Lung (tissue), 12 donors: ENCODE data around the gene TC2N. TPM values are rescaled to one million over a fixed set of nuclear protein-coding genes. Genes with fewer than 3 reads are reported as not detected.
"Not testable (repeated sequence)": the region's sequence is repeated elsewhere in the genome, so short reads cannot be mapped to it uniquely, and the experiment has no call there.

Source experiments
- ATAC-seq: fragments of 200-7000 bp; cut with Tn5 transposase; one replicate; pipeline ENCODE4 v1.9.1; 2020; ENCODE audit warnings: moderate number of reproducible peaks; ENCODE audit not compliant: insufficient read depth, low FRiP score
- DNase-seq, 3 donors: peaks; one replicate each; pipeline ENCODE4 v3.0.0-alpha.2; 2013 to 2017
- H3K27ac ChIP-seq, 2 donors: one replicate each; pipeline ENCODE4 v1.5.1; 2013; ENCODE audit warnings: mild to moderate bottlenecking in 2 of 2, moderate library complexity in 2 of 2, control low read depth in 1 of 2, inconsistent platforms in 1 of 2, low read depth in 1 of 2, low read length in 1 of 2
- H3K27me3 ChIP-seq, 3 donors: one replicate each; pipeline ENCODE4 v1.5.1; 2013; ENCODE audit warnings: low read length in 2 of 3; ENCODE audit not compliant: control insufficient read depth in 3 of 3, insufficient read depth in 3 of 3
- H3K36me3 ChIP-seq, 4 donors: one replicate each; pipeline ENCODE4 v1.5.1; 2013; ENCODE audit warnings: low read length in 4 of 4, mild to moderate bottlenecking in 1 of 4, moderate library complexity in 1 of 4; ENCODE audit not compliant: control insufficient read depth in 4 of 4, insufficient read depth in 4 of 4
- H3K4me1 ChIP-seq, 5 donors: one replicate each; pipeline ENCODE4 v1.5.1; 2013; ENCODE audit warnings: low read length in 5 of 5, mild to moderate bottlenecking in 2 of 5, moderate library complexity in 1 of 5; ENCODE audit not compliant: control insufficient read depth in 5 of 5, insufficient read depth in 5 of 5
- H3K4me3 ChIP-seq: one replicate; pipeline ENCODE4 v1.5.1; 2013; ENCODE audit warnings: mild to moderate bottlenecking, control low read depth, moderate library complexity
- H3K9ac ChIP-seq, 2 donors: one replicate each; pipeline ENCODE4 v1.5.1; 2013; ENCODE audit warnings: low read length in 2 of 2, control low read depth in 1 of 2; ENCODE audit not compliant: insufficient read depth in 1 of 2
- H3K9me3 ChIP-seq, 4 donors: one replicate each; pipeline ENCODE4 v1.5.1; 2013; ENCODE audit warnings: low read length in 3 of 4, mild to moderate bottlenecking in 1 of 4, moderate library complexity in 1 of 4; ENCODE audit not compliant: control insufficient read depth in 4 of 4, insufficient read depth in 3 of 4
- CTCF ChIP-seq: IDR thresholded peaks from 2 replicates; pipeline ENCODE4 v1.5.1; 2012; ENCODE audit warnings: mild to moderate bottlenecking; ENCODE audit errors: control extremely low read depth, extremely low read depth
- WGBS, 2 donors: extraction: QIAGEN DNeasy Blood & Tissue Kit; methylation state at CpG; one replicate each; pipeline ENCODE4 v1.1.7; 2013; 5-methylcytosine and 5-hydroxymethylcytosine counted together
- polyA plus RNA-seq, 2 donors: library from polyadenylated mRNA; stranded (reverse); fragments of 200-250 nt; gene quantifications; one replicate each; pipeline ENCODE4 v1.2.1, GENCODE V29; 2013
- total RNA-seq, 2 donors: library from RNA; depleted of rRNA in 1 of 2; stranded (reverse); fragments of >200 nt in 1 of 2; gene quantifications; one replicate each; pipeline ENCODE4 v1.2.1, GENCODE V29; 2014 to 2021
- donor health status: control.
- donor health status: control.
- donor health status: Bipolar disorder and iron deficiency.
- donor health status: healthy.
- donor health status: DM: yes; HTN: yes; CAD: no.

The TC2N gene
- total and polyA plus RNA-seq, 4 donors: 20.4 to 128 (median 43.9) TPM

DNA sequence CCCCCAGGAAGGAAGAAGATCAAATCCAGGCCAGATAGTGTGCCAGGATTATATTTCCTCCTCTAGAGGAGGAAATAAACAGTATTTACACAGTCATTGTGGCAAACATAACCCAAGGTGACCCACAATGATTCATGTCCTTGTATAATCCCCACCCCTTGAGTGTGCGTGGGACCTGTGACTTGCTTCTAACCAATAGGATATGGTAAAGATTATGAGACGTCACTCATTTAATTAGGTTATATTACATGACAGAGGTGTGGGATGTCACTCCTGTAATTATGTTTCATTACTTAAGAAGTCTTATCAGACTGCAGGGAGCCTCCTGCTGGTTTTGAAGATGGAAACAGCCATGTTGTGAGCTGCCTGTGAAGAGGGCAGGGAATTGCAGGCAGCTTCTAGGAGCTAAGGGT, 123.3 kb downstream of the TC2N start:
- H3K27me3 ChIP-seq: no peaks in the 10 kb centered on the region
- H3K9me3 ChIP-seq: no peaks in the 10 kb centered on the region
- H3K9ac ChIP-seq: no peak overlapping the region
- no peak for TF ChIP-seq CTCF
- no peak overlapping the region for H3K27ac ChIP-seq
- whole genome bisulfite sequencing, 2 donors: 52 to 56% methylated on average over 2 of the region's 2 CpGs
- no peaks in the 10 kb centered on the region for H3K36me3 ChIP-seq
- H3K4me3 ChIP-seq: no peak overlapping the region
- DNase-seq (peak in 1 of 3 donors; percentile 5), ATAC-seq (peak; percentile 76)
- H3K4me1 ChIP-seq: peaks cover 0 to 3% (median 0%) of the 10 kb centered on the region in 5 donors

DNA sequence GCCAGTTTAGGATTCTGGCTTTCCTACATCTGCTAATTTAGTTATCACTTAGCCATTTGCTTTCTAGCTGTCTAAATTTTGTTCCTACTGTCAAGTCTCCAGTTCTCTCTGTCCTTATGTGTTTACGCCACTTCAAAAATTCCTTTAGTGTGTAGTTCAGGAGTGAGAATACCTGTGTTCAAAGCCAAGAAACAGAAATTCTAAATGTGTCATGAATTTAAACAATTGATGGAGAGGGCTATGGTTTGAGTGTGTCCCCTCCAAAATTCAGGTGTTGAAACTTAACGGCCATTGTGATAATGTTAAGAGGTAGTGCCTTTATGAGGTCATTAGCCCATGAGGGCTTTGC, 124.1 kb downstream of the TC2N start:
- H3K4me1 ChIP-seq: peaks cover 0 to 3% (median 0%) of the 10 kb centered on the region in 5 donors
- no peak for TF ChIP-seq CTCF
- H3K27ac ChIP-seq: peak overlapping the region in 1 of 2 donors; percentile 40
- H3K36me3 ChIP-seq: no peaks in the 10 kb centered on the region
- 71 to 80% methylated on average over 2 of the region's 2 CpGs for WGBS, 2 donors
- H3K4me3 ChIP-seq: no peak overlapping the region
- no peak for ATAC-seq
- no peak for DNase-seq
- no peaks in the 10 kb centered on the region for H3K9me3 ChIP-seq
- H3K27me3 ChIP-seq: no peaks in the 10 kb centered on the region
- no peak overlapping the region for H3K9ac ChIP-seq

DNA sequence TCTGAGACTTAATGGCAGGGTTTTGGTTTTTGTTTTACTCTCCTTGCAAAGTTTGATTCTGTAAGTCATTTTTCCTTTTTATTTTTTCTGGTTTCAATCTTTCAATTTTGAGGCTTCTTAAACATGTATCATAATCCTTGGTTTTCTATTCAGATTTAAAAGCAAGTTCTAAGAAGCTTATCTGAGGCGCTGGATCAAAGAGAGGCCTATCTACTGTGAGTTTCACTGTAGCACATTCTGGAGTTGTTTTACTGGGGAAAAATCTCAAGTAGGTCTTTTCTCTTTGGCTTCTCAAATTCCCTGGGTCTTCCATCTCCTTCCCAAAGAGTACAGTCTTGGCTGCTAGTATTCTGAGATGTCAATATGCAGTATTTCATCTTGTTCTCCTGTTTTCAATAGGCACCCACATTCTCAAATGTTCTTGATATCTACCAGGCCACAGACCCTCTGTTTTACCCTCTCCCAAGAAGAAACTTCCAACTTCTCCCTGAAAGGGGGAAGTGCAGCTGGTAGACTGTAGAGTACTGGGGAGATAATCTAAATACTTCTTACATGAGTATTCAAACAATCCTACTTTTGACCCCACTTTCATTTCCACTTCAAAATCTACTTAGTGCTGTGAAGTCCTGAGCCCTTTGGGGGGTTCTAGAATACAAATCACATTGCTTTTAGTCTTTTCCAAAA, 124.6 kb downstream of the TC2N start:
- Histone ChIP-seq H3K9ac (no peak overlapping the region), H3K27ac (no peak overlapping the region), H3K4me1 (peaks cover 0 to 3% (median 0%) of the 10 kb centered on the region in 5 donors), H3K4me3 (no peak overlapping the region), H3K9me3 (no peaks in the 10 kb centered on the region), H3K36me3 (no peaks in the 10 kb centered on the region), H3K27me3 (no peaks in the 10 kb centered on the region)
- 84 to 91% methylated on average over 1 of the region's 1 CpG for WGBS, 2 donors
- ATAC-seq (no peak), DNase-seq (peak in 2 of 3 donors; percentile 4 to 36)
- TF ChIP-seq CTCF: no peak

- ATAC-seq: not testable (repeated sequence)
Observed at GRCh38 chr14:91739867-91740266, 127.5 kb downstream of the TC2N start.

More at GRCh38 chr14:91739867-91740266, 127.5 kb downstream of the TC2N start:
- H3K27me3 ChIP-seq, H3K4me1 ChIP-seq, H3K9me3 ChIP-seq, H3K36me3 ChIP-seq, H3K27ac ChIP-seq, H3K9ac ChIP-seq, DNase-seq, H3K4me3 ChIP-seq: not testable (repeated sequence)
- 93 to 95% methylated on average over 2 of the region's 2 CpGs for WGBS, 2 donors
